ENCODE data around the gene HSPA14.

HSPA14 gene

GRCh38 chr10:14880229-14880628, 42.1 kb downstream of the HSPA14 start:
- ATAC-seq (ENCODE audit: insufficient read depth, low read depth) (no peak), DNase-seq (no peak)
- Histone ChIP-seq H3K4me3 (ENCODE audit: low read depth in 1 of 2, low read length in 2 of 2) (peak overlapping the region; percentile 84 to 99; a peak in 3 of 4 replicates), H2AFZ (ENCODE audit: low read depth, low read length) (no peak overlapping the region), H3K9ac (ENCODE audit: low read depth, low read length) (peak overlapping the region; percentile 99), H3K36me3 (ENCODE audit: insufficient read depth, low read length) (peaks cover 19% of the 10 kb centered on the region), H3K27me3 (ENCODE audit: insufficient read depth, low read length, poor library complexity) (no peaks in the 10 kb centered on the region), H3K4me1 (ENCODE audit: insufficient read depth, low read length) (peaks cover 57% of the 10 kb centered on the region), H3K27ac (ENCODE audit: low read length) (peak overlapping the region; percentile 85), H4K20me1 (ENCODE audit: insufficient read depth, low read length) (peaks cover 30% of the 10 kb centered on the region; the same call in 1 of the 2 replicates), H3K79me2 (ENCODE audit: insufficient read depth, low read length) (peaks cover 86% of the 10 kb centered on the region), H3K9me3 (ENCODE audit: insufficient read depth, low read length, severe bottlenecking) (no peaks in the 10 kb centered on the region), H3K4me2 (ENCODE audit: insufficient read depth, low read length) (peak overlapping the region; percentile 82)
- TF ChIP-seq CTCF (IDR thresholded peaks at IDR 0.05; ENCODE audit: borderline replicate concordance, extremely low read depth, low read length, poor library complexity, severe bottlenecking) (no peak), EZH2 (IDR thresholded peaks at IDR 0.05; ENCODE audit: borderline replicate concordance, low read depth, low read length, severe bottlenecking) (no peak)

- H3K4me3 ChIP-seq (ENCODE audit: low read depth in 1 of 2, low read length in 2 of 2): no peak overlapping the region
- no peak overlapping the region for H3K9ac ChIP-seq (ENCODE audit: low read depth, low read length)
- peaks cover 45% of the 10 kb centered on the region for H3K36me3 ChIP-seq (ENCODE audit: insufficient read depth, low read length)
- no peak overlapping the region for H3K27ac ChIP-seq (ENCODE audit: low read length)
- peaks cover 63% of the 10 kb centered on the region for H4K20me1 ChIP-seq (ENCODE audit: insufficient read depth, low read length)
- H3K79me2 ChIP-seq (ENCODE audit: insufficient read depth, low read length): peaks cover 99% of the 10 kb centered on the region
- ATAC-seq (ENCODE audit: insufficient read depth, low read depth): peak; percentile 58
- TF ChIP-seq EZH2 (IDR thresholded peaks at IDR 0.05; ENCODE audit: borderline replicate concordance, low read depth, low read length, severe bottlenecking): no peak
- H3K4me2 ChIP-seq (ENCODE audit: insufficient read depth, low read length): peak overlapping the region; percentile 33; the same call in 1 of the 2 replicates
- peaks cover 44% of the 10 kb centered on the region for H3K4me1 ChIP-seq (ENCODE audit: insufficient read depth, low read length)
- no peak for DNase-seq
- H2AFZ ChIP-seq (ENCODE audit: low read depth, low read length): no peak overlapping the region
- no peaks in the 10 kb centered on the region for H3K9me3 ChIP-seq (ENCODE audit: insufficient read depth, low read length, severe bottlenecking)
- H3K27me3 ChIP-seq (ENCODE audit: insufficient read depth, low read length, poor library complexity): no peaks in the 10 kb centered on the region
These were observed 46.0 kb downstream of the HSPA14 start for GRCh38 chr10:14884082-14884481.

GRCh38 chr10:14889318-14889717, 51.2 kb downstream of the HSPA14 start:
- H3K79me2 ChIP-seq (ENCODE audit: insufficient read depth, low read length): peaks cover 95% of the 10 kb centered on the region
- DNase-seq: no peak

GRCh38 chr10:14891151-14891550, 53.0 kb downstream of the HSPA14 start:
- Histone ChIP-seq H3K36me3 (ENCODE audit: insufficient read depth, low read length) (peaks cover 28% of the 10 kb centered on the region), H3K27me3 (ENCODE audit: insufficient read depth, low read length, poor library complexity) (no peaks in the 10 kb centered on the region), H3K9me3 (ENCODE audit: insufficient read depth, low read length, severe bottlenecking) (no peaks in the 10 kb centered on the region), H3K27ac (ENCODE audit: low read length) (no peak overlapping the region), H3K4me1 (ENCODE audit: insufficient read depth, low read length) (no peaks in the 10 kb centered on the region; the same call in 1 of the 2 replicates), H3K9ac (ENCODE audit: low read depth, low read length) (no peak overlapping the region), H3K4me3 (ENCODE audit: low read depth in 1 of 2, low read length in 2 of 2) (no peak overlapping the region), H2AFZ (ENCODE audit: low read depth, low read length) (no peak overlapping the region), H3K79me2 (ENCODE audit: insufficient read depth, low read length) (peaks cover 94% of the 10 kb centered on the region), H4K20me1 (ENCODE audit: insufficient read depth, low read length) (peaks cover 73% of the 10 kb centered on the region), H3K4me2 (ENCODE audit: insufficient read depth, low read length) (no peak overlapping the region)
- no peak for DNase-seq
- ATAC-seq (ENCODE audit: insufficient read depth, low read depth): no peak
- TF ChIP-seq CTCF (IDR thresholded peaks at IDR 0.05; ENCODE audit: borderline replicate concordance, extremely low read depth, low read length, poor library complexity, severe bottlenecking) (no peak), EZH2 (IDR thresholded peaks at IDR 0.05; ENCODE audit: borderline replicate concordance, low read depth, low read length, severe bottlenecking) (no peak)

More at GRCh38 chr10:14889318-14889717, 51.2 kb downstream of the HSPA14 start:
- no peak overlapping the region for H3K4me2 ChIP-seq (ENCODE audit: insufficient read depth, low read length)
- no peak overlapping the region for H2AFZ ChIP-seq (ENCODE audit: low read depth, low read length)
- peaks cover 83% of the 10 kb centered on the region for H4K20me1 ChIP-seq (ENCODE audit: insufficient read depth, low read length)
- no peak overlapping the region for H3K27ac ChIP-seq (ENCODE audit: low read length)
- H3K36me3 ChIP-seq (ENCODE audit: insufficient read depth, low read length): peaks cover 39% of the 10 kb centered on the region
- peaks cover 4% of the 10 kb centered on the region; the same call in 1 of the 2 replicates for H3K4me1 ChIP-seq (ENCODE audit: insufficient read depth, low read length)
- H3K27me3 ChIP-seq (ENCODE audit: insufficient read depth, low read length, poor library complexity): no peaks in the 10 kb centered on the region
- TF ChIP-seq EZH2 (IDR thresholded peaks at IDR 0.05; ENCODE audit: borderline replicate concordance, low read depth, low read length, severe bottlenecking) (no peak), CTCF (IDR thresholded peaks at IDR 0.05; ENCODE audit: borderline replicate concordance, extremely low read depth, low read length, poor library complexity, severe bottlenecking) (peak; percentile 41)
- ATAC-seq (ENCODE audit: insufficient read depth, low read depth): 0 out of 3 replicates have a peak, but pooled peaks have one; percentile 31
- H3K9ac ChIP-seq (ENCODE audit: low read depth, low read length): no peak overlapping the region
- H3K4me3 ChIP-seq (ENCODE audit: low read depth in 1 of 2, low read length in 2 of 2): no peak overlapping the region
- no peaks in the 10 kb centered on the region for H3K9me3 ChIP-seq (ENCODE audit: insufficient read depth, low read length, severe bottlenecking)

Measured in DND-41 (cell line).